Spleen (tissue), 11 donors: Measurements from ENCODE around the gene ADGRG3. TPM values are rescaled to one million over a fixed set of nuclear protein-coding genes. Genes with fewer than 3 reads are reported as not detected.

Experiments used
- DNase-seq: peaks from one replicate; pipeline ENCODE4 v3.0.0-alpha.2; 2020
- H3K27ac ChIP-seq, 8 donors: fragments of 200-600 bp; sonication (generic) in 7 of 8; 1 replicate in 4 of 8; 2 replicates in 4 of 8; pipeline versions ENCODE4 v1.5.0 to v1.8.0; 2016 to 2021; ENCODE audit warnings: inconsistent platforms in 4 of 8, mild to moderate bottlenecking in 4 of 8, moderate library complexity in 1 of 8
- H3K27me3 ChIP-seq, 7 donors: fragments of 200-600 bp; sonication (generic) in 6 of 7; replicated peaks in 1 of 7; 1 replicate in 4 of 7; 2 replicates in 3 of 7; pipeline versions ENCODE4 v1.5.0 to v1.8.0; 2016 to 2021; ENCODE audit warnings: inconsistent platforms in 3 of 7, mild to moderate bottlenecking in 1 of 7
- H3K36me3 ChIP-seq, 6 donors: fragments of 200-600 bp; sonication (generic) in 5 of 6; 1 replicate in 4 of 6; 2 replicates in 2 of 6; pipeline versions ENCODE4 v1.5.0 to v1.8.0; 2016 to 2021; ENCODE audit warnings: inconsistent platforms in 2 of 6
- H3K4me1 ChIP-seq, 6 donors: fragments of 200-600 bp; sonication (generic) in 5 of 6; 1 replicate in 3 of 6; 2 replicates in 3 of 6; pipeline versions ENCODE4 v1.5.0 to v1.8.0; 2016 to 2021; ENCODE audit warnings: inconsistent platforms in 3 of 6
- H3K4me3 ChIP-seq, 8 donors: fragments of 200-600 bp; sonication (generic) in 7 of 8; 1 replicate in 4 of 8; 2 replicates in 4 of 8; pipeline versions ENCODE4 v1.5.0 to v1.8.0; 2016 to 2021; ENCODE audit warnings: inconsistent platforms in 4 of 8, mild to moderate bottlenecking in 4 of 8, moderate library complexity in 2 of 8
- H3K9me3 ChIP-seq, 8 donors: fragments of 200-600 bp; sonication (generic) in 7 of 8; 1 replicate in 4 of 8; 2 replicates in 4 of 8; pipeline versions ENCODE4 v1.5.0 to v1.8.0; 2016 to 2021; ENCODE audit warnings: inconsistent platforms in 4 of 8
- POLR2A ChIP-seq, 3 donors: fragments of 450-650 bp; IDR thresholded peaks; one replicate each; pipeline ENCODE4 v1.5.1; 2017; ENCODE audit warnings: antibody characterized with exemption in 3 of 3, mild to moderate bottlenecking in 1 of 3
- POLR2AphosphoS5 ChIP-seq, 3 donors: sonication (generic); formaldehyde crosslinking; IDR thresholded peaks; one replicate each; pipeline ENCODE4 v1.5.1; 2017; ENCODE audit warnings: antibody characterized with exemption in 3 of 3
- WGBS, 5 donors: extraction: QIAGEN DNeasy Blood & Tissue Kit in 3 of 5; methylation state at CpG; one replicate each; pipeline versions ENCODE4 v1.1.5 to v1.1.7; 2013 to 2018; 5-methylcytosine and 5-hydroxymethylcytosine counted together
- intact Hi-C: fragments of 100-400 bp; cut with DNase I; formaldehyde crosslinking; loops from one replicate; pipeline ENCODE4 v1.15.0; 2023; ENCODE audit warnings: low total_unique reads
- polyA plus RNA-seq, 3 donors: library from polyadenylated mRNA; stranded (reverse); fragments of 200-250 nt; gene quantifications; one replicate each; pipeline ENCODE4 v1.2.1, GENCODE V29; 2013
- total RNA-seq, 7 donors: library from RNA; depleted of rRNA in 3 of 7; stranded (reverse); fragments of >200 nt in 3 of 7; fragmentation: NEBNext Ultra II Directional in 4 of 7; extraction: Animal tissue kit (Norgen Biotek cat#: 25700) in 4 of 7; gene quantifications; one replicate each; pipeline versions ENCODE4 v1.1.0 to v1.2.1, GENCODE V29; 2016 to 2021
- TF ChIP-seq, protein P1 (sequence below), 11 experiments: fragments of 200-600 bp in 7 of 11; fragments of 450-650 bp in 4 of 11; sonication (generic) in 4 of 11; IDR thresholded peaks in 8 of 11; conservative IDR thresholded peaks in 3 of 11; 1 replicate in 7 of 11; 2 replicates in 4 of 11; pipeline versions ENCODE4 v1.4.0 to v1.8.0; 2016 to 2021; ENCODE audit warnings: antibody characterized with exemption in 11 of 11, inconsistent platforms in 4 of 11, mild to moderate bottlenecking in 1 of 11
- donor health status: healthy with polysubstance abuse.
- donor health status: DM: no; HTN: no; CAD: no; lungs with moderate emphysema.
- donor health status: DM: no; HTN: no; CAD: no.
- donor health status: Bipolar disorder and iron deficiency.
- donor health status: healthy.
- donor health status: DM: no; HTN: no; CAD: no.
- donor health status: DM: yes; HTN: yes; CAD: no.

ADGRG3 gene
- total and polyA plus RNA-seq, 10 donors = 2.5 to 116 (median 27.2) TPM

DNA sequence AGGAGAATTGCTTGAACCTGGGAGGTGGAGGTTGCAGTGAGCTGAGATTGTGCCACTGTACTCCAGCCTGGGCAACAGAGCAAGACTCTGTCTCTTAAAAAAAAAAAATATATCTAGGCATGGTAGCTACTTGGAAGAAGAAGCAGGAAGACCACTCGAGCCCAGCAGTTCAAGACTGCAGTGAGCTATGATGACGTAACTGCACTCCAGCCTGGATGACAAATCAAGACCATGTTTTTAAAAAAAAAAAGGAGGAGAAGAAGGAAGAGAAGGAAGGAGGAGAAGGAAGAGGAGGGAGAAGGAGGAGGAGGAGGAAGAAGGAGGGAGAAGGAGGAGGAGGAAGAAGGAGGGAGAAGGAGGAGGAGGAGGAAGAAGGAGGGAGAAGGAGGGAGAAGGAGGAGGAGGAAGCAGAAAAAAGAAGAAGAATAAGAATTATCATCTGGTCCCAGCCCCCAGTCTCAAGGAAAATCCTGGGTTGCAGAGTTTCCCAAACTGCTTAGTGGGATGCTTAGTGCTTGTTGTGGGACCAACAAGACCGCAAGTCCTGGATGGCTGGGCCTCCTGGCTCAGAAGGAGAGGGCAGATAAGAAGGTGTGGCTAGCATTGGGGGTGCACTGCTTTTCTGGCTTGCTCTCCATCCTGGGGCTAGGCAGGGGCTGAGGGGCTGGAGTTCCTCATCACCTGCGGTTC is 22.8 kb downstream of the ADGRG3 start:
- Histone ChIP-seq H3K4me3 (peak overlapping the region in 1 of 8 donors; percentile 45), H3K9me3 (no peaks in the 10 kb centered on the region), H3K27me3 (no peaks in the 10 kb centered on the region), H3K4me1 (peaks cover 0 to 77% (median 29%) of the 10 kb centered on the region in 6 donors), H3K27ac (peak overlapping the region in 6 of 8 donors; percentile 43 to 89 (median 80)), H3K36me3 (peaks cover 0 to 19% (median 0%) of the 10 kb centered on the region in 6 donors)
- TF ChIP-seq, protein P1, sequence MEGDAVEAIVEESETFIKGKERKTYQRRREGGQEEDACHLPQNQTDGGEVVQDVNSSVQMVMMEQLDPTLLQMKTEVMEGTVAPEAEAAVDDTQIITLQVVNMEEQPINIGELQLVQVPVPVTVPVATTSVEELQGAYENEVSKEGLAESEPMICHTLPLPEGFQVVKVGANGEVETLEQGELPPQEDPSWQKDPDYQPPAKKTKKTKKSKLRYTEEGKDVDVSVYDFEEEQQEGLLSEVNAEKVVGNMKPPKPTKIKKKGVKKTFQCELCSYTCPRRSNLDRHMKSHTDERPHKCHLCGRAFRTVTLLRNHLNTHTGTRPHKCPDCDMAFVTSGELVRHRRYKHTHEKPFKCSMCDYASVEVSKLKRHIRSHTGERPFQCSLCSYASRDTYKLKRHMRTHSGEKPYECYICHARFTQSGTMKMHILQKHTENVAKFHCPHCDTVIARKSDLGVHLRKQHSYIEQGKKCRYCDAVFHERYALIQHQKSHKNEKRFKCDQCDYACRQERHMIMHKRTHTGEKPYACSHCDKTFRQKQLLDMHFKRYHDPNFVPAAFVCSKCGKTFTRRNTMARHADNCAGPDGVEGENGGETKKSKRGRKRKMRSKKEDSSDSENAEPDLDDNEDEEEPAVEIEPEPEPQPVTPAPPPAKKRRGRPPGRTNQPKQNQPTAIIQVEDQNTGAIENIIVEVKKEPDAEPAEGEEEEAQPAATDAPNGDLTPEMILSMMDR (IDR thresholded peaks at IDR 0.05 in 8 of 11, conservative IDR thresholded peaks at IDR 0.05 in 3 of 11) = no peak
- TF ChIP-seq POLR2A (IDR thresholded peaks at IDR 0.05) = no peak
- no peak for TF ChIP-seq POLR2AphosphoS5 (IDR thresholded peaks at IDR 0.05)
- peak; percentile 71 for DNase-seq
- intact Hi-C loops = no loop called here
- WGBS, 5 donors = 43 to 66% (median 52%) methylated on average over 4 of the region's 4 CpGs

DNA sequence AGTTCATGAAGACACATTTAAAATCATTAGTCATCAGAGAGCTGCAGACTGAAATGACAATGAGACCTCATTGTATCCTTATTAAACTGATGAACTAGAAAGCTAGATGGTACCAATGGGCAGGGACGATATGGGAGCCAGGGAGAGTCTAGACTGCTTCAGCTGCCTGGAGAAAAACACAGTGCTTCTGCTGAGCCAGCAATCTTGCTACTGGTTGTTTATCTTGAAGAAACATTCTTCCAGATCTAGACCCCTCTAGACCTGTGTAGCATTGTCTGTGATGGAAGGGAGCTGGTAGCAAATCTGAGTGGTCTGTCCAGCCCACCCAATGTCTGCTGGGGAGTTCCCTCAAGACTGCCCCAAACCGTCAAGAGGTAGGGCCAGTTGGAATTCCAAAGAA is 24.5 kb downstream of the ADGRG3 start:
- H3K4me3 ChIP-seq = no peak overlapping the region
- H3K27me3 ChIP-seq = no peaks in the 10 kb centered on the region
- no peak for DNase-seq
- H3K27ac ChIP-seq = no peak overlapping the region
- peaks cover 0 to 62% (median 29%) of the 10 kb centered on the region in 6 donors for H3K4me1 ChIP-seq
- 59 to 85% (median 72%) methylated on average over 2 of the region's 2 CpGs for WGBS, 5 donors
- TF ChIP-seq POLR2AphosphoS5 (IDR thresholded peaks at IDR 0.05) (no peak), POLR2A (IDR thresholded peaks at IDR 0.05) (no peak)
- TF ChIP-seq, protein P1 (IDR thresholded peaks at IDR 0.05 in 8 of 11, conservative IDR thresholded peaks at IDR 0.05 in 3 of 11) = no peak
- no peaks in the 10 kb centered on the region for H3K9me3 ChIP-seq
- intact Hi-C loops = no loop called here
- peaks cover 0 to 10% (median 0%) of the 10 kb centered on the region in 6 donors for H3K36me3 ChIP-seq

DNA sequence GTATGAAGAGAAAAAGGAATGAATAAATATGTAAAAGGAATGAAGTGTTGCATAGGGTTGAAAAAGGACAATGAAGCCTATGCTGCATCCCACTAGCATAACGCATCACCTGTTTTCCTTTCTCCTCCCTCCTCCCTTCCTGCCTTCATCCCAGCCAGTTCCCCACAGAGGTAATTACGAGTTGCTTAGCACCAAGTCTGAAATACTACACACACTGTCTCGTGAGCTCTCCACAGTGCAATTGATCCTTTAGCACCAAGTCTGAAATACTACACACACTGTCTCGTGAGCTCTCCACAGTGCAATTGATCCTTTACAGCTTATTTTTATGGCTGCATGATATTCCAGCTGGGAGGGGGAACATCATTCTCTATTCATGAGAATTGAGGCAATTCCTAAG is 25.4 kb downstream of the ADGRG3 start:
- WGBS, 5 donors = 67 to 86% (median 74%) methylated on average over 4 of the region's 4 CpGs
- intact Hi-C loops = no loop called here
- TF ChIP-seq POLR2AphosphoS5 (IDR thresholded peaks at IDR 0.05) (no peak), POLR2A (IDR thresholded peaks at IDR 0.05) (no peak)
- TF ChIP-seq, protein P1 (IDR thresholded peaks at IDR 0.05 in 8 of 11, conservative IDR thresholded peaks at IDR 0.05 in 3 of 11) = no peak
- no peak overlapping the region for H3K4me3 ChIP-seq
- H3K27me3 ChIP-seq = no peaks in the 10 kb centered on the region
- no peak for DNase-seq
- no peaks in the 10 kb centered on the region for H3K9me3 ChIP-seq
- peaks cover 0 to 6% (median 0%) of the 10 kb centered on the region in 6 donors for H3K36me3 ChIP-seq
- H3K4me1 ChIP-seq = peaks cover 0 to 52% (median 29%) of the 10 kb centered on the region in 6 donors
- H3K27ac ChIP-seq = peak overlapping the region in 2 of 8 donors; percentile 76 to 83

DNA sequence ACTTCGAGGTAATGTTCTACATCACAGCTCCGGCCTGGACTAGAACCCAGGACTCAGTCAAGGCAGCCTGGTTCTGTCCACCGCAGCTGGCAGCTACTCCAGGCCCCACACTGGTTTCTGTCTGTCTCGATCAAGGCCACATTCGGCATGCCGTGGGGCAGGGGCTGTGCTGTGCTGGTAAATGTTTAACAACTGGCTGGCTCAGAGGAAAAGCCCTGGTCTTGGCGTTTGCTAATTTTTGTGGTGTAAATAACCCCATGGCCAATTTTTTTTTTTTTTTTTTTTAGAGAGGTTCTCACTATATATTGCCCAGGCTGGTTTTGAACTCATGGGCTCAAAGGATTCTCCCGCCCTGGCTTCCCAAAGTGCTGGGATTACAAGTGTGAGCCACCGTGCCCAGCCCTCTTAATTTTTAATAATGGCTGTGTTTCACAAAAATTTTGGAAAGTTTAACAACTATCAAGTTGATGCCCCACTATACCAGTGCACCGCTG is 26.2 kb downstream of the ADGRG3 start:
- H3K27ac ChIP-seq = peak overlapping the region in 4 of 8 donors; percentile 47 to 83 (median 73)
- peak overlapping the region in 3 of 8 donors; percentile 29 to 66 (median 38) for H3K4me3 ChIP-seq
- H3K27me3 ChIP-seq = no peaks in the 10 kb centered on the region
- DNase-seq = no peak
- TF ChIP-seq, protein P1 (IDR thresholded peaks at IDR 0.05 in 8 of 11, conservative IDR thresholded peaks at IDR 0.05 in 3 of 11) = no peak
- TF ChIP-seq POLR2A (IDR thresholded peaks at IDR 0.05) (no peak), POLR2AphosphoS5 (IDR thresholded peaks at IDR 0.05) (no peak)
- no peaks in the 10 kb centered on the region for H3K36me3 ChIP-seq
- no peaks in the 10 kb centered on the region for H3K9me3 ChIP-seq
- intact Hi-C loops = no loop called here
- 61 to 70% (median 65%) methylated on average over 10 of the region's 10 CpGs for WGBS, 5 donors
- H3K4me1 ChIP-seq = peaks cover 0 to 45% (median 27%) of the 10 kb centered on the region in 6 donors
